Measurements from ENCODE around the gene COL4A1.

DNA sequence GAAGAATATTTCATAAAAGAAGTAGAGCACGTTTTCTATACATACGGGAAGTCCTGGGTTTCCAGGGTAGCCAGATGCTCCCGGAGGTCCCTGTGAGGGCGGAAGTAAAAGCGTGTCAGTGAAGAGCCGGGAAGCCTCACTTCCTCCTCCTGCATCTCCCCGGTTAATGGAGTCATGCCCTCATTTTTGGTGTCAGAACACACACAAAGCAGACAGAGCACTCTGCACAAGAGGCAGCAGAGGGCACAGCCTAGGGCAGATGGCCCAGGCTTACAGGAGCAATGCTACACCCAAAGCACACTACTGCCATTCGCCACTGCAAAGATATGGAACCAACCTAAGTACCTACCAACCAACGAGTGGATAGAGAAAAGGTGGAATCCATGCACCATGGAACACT, 94.4 kb downstream of the COL4A1 start:
- TF ChIP-seq, protein P1, sequence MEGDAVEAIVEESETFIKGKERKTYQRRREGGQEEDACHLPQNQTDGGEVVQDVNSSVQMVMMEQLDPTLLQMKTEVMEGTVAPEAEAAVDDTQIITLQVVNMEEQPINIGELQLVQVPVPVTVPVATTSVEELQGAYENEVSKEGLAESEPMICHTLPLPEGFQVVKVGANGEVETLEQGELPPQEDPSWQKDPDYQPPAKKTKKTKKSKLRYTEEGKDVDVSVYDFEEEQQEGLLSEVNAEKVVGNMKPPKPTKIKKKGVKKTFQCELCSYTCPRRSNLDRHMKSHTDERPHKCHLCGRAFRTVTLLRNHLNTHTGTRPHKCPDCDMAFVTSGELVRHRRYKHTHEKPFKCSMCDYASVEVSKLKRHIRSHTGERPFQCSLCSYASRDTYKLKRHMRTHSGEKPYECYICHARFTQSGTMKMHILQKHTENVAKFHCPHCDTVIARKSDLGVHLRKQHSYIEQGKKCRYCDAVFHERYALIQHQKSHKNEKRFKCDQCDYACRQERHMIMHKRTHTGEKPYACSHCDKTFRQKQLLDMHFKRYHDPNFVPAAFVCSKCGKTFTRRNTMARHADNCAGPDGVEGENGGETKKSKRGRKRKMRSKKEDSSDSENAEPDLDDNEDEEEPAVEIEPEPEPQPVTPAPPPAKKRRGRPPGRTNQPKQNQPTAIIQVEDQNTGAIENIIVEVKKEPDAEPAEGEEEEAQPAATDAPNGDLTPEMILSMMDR (IDR thresholded peaks at IDR 0.05) = no peak
- no peak for TF ChIP-seq POLR2A (IDR thresholded peaks at IDR 0.05)

Measured in heart left ventricle (tissue), 13 donors.